Endothelial cell of umbilical vein (primary cell): ENCODE measurements around the gene CPA1. TPM values are rescaled to one million over a fixed set of nuclear protein-coding genes. Genes with fewer than 3 reads are reported as not detected.
A peak's percentile ranks its signal among the peaks of the same experiment; 100 is the strongest.

Experiments used
- BruUV-seq: library from RNA; stranded (reverse); fragments of 400-500 nt; replicated peaks from 2 replicates; lab custom pipeline; 2021; lab: Mats Ljungman, UMichigan
- CTCF ChIA-PET: fragments of 300-600, 350-600 bp; sonication (Branson Sonifier 250); formaldehyde crosslinking; loops from one replicate; lab custom pipeline; 2021; ENCODE audit warnings: antibody characterized with exemption, inconsistent platforms; lab: Charles Lee
- POLR2A ChIA-PET: fragments of 300-600, 350-600 bp; sonication (Branson Sonifier 250); formaldehyde crosslinking; loops from one replicate; lab custom pipeline; 2021; ENCODE audit warnings: antibody characterized with exemption, inconsistent platforms; lab: Charles Lee
- DNase-seq: peaks from one replicate; pipeline ENCODE4 v3.0.0-alpha.2; 2011; ENCODE audit warnings: low read depth, low spot score
- FAIRE-seq: peaks from 2 replicates; lab custom pipeline; 2011; peaks lifted over from hg19 to GRCh38; lab: Jason Lieb, UNC
- H2AFZ ChIP-seq: 2 replicates; pipeline ENCODE4 v1.6.0; 2012; ENCODE audit warnings: low read depth, low read length, control low read depth, inconsistent platforms
- H3K27ac ChIP-seq: 2 replicates; pipeline ENCODE4 v1.5.1; 2011; ENCODE audit warnings: low read depth, mild to moderate bottlenecking, control low read depth, low read length, moderate library complexity; ENCODE audit not compliant: insufficient read depth
- H3K27me3 ChIP-seq, 2 experiments: 2 replicates each; pipeline versions ENCODE4 v1.6.0 to v1.6.1; 2011; ENCODE audit warnings: low read length in 2 of 2, mixed read lengths in 1 of 2; ENCODE audit not compliant: control insufficient read depth in 2 of 2, insufficient read depth in 2 of 2
- H3K36me3 ChIP-seq, 2 experiments: 2 replicates in 1 of 2; 3 replicates in 1 of 2; pipeline ENCODE4 v1.5.1; 2011; ENCODE audit warnings: low read length in 2 of 2, mild to moderate bottlenecking in 1 of 2, moderate library complexity in 1 of 2; ENCODE audit not compliant: control insufficient read depth in 2 of 2, insufficient read depth in 2 of 2; ENCODE audit errors: extremely low read depth in 1 of 2
- H3K4me1 ChIP-seq: 3 replicates; pipeline ENCODE4 v1.5.1; 2011; ENCODE audit warnings: mild to moderate bottlenecking, low read length; ENCODE audit not compliant: control insufficient read depth, insufficient read depth; ENCODE audit errors: extremely low read depth
- H3K4me2 ChIP-seq: 2 replicates; pipeline ENCODE4 v1.6.1; 2011; ENCODE audit warnings: low read length, control low read depth, mixed read lengths; ENCODE audit not compliant: insufficient read depth
- H3K4me3 ChIP-seq, 3 experiments: fragments of 200-600 bp in 1 of 3; sonication (generic), shearing (Covaris generic) in 1 of 3; replicated peaks in 1 of 3; 2 replicates each; pipeline ENCODE4 v1.5.1; 2011 to 2016; ENCODE audit warnings: control low read depth in 3 of 3, low read length in 3 of 3, mild to moderate bottlenecking in 2 of 3, inconsistent platforms in 1 of 3, low read depth in 1 of 3, moderate library complexity in 1 of 3; ENCODE audit not compliant: insufficient read depth in 1 of 3
- H3K79me2 ChIP-seq: 2 replicates; pipeline ENCODE4 v1.6.0; 2012; ENCODE audit warnings: low read length, inconsistent platforms; ENCODE audit not compliant: control insufficient read depth, insufficient read depth
- H3K9ac ChIP-seq: replicated peaks from 2 replicates; pipeline ENCODE3; 2011; ENCODE audit warnings: low read length, control low read depth; ENCODE audit not compliant: insufficient read depth; ENCODE audit errors: extremely low read depth
- H3K9me1 ChIP-seq: replicated peaks from 3 replicates; pipeline ENCODE4 v1.6.0; 2011; ENCODE audit warnings: mild to moderate bottlenecking, low read length; ENCODE audit not compliant: control insufficient read depth, insufficient read depth; ENCODE audit errors: extremely low read depth
- H3K9me3 ChIP-seq: replicated peaks from 2 replicates; pipeline ENCODE4 v1.5.1; 2012; ENCODE audit warnings: low read length, inconsistent platforms; ENCODE audit not compliant: control insufficient read depth, insufficient read depth
- H4K20me1 ChIP-seq: replicated peaks from 2 replicates; pipeline ENCODE3; 2011; ENCODE audit warnings: mild to moderate bottlenecking, low read length; ENCODE audit not compliant: control insufficient read depth, insufficient read depth; ENCODE audit errors: extremely low read depth
- CTCF ChIP-seq, 2 donors: IDR thresholded peaks; 1 replicate in 1 of 2; 2 replicates in 1 of 2; pipeline ENCODE4 v1.5.1; 2011; ENCODE audit warnings: low read length in 2 of 2, mild to moderate bottlenecking in 2 of 2, moderate library complexity in 2 of 2, control low read depth in 1 of 2, inconsistent platforms in 1 of 2, low read depth in 1 of 2; ENCODE audit not compliant: insufficient read depth in 1 of 2; ENCODE audit errors: extremely low read depth in 1 of 2
- EZH2 ChIP-seq: IDR thresholded peaks from 2 replicates; pipeline ENCODE4 v1.6.1; 2012; ENCODE audit warnings: borderline replicate concordance, low read depth, mild to moderate bottlenecking, moderate library complexity, low read length, inconsistent platforms; ENCODE audit not compliant: severe bottlenecking
- FOS ChIP-seq: IDR thresholded peaks from 2 replicates; pipeline ENCODE4 v1.6.1; 2011; ENCODE audit warnings: mild to moderate bottlenecking, low read length, moderate library complexity, borderline replicate concordance; ENCODE audit not compliant: insufficient read depth
- GATA2 ChIP-seq: IDR thresholded peaks from 2 replicates; pipeline ENCODE4 v1.7.0; 2011; ENCODE audit warnings: low read depth, mild to moderate bottlenecking, moderate library complexity, mixed read lengths, low read length; ENCODE audit not compliant: insufficient read length, insufficient read depth
- JUN ChIP-seq: IDR thresholded peaks from 2 replicates; pipeline ENCODE4 v1.6.1; 2011; ENCODE audit warnings: borderline replicate concordance, low read depth; ENCODE audit not compliant: insufficient read length, insufficient read depth
- MAX ChIP-seq: IDR thresholded peaks from 2 replicates; pipeline ENCODE4 v1.6.1; 2011; ENCODE audit not compliant: insufficient read depth, insufficient read length
- MYC ChIP-seq: IDR thresholded peaks from one replicate; pipeline ENCODE4 v1.6.1; 2011; ENCODE audit warnings: mild to moderate bottlenecking, low read depth, low read length
- POLR2A ChIP-seq: IDR thresholded peaks from 2 replicates; pipeline ENCODE4 v1.6.1; 2012; ENCODE audit warnings: low read depth, mild to moderate bottlenecking, control low read depth, low read length
- POLR2AphosphoS5 ChIP-seq: IDR thresholded peaks from 2 replicates; pipeline ENCODE4 v1.6.1; 2012; ENCODE audit warnings: low read depth, mild to moderate bottlenecking, control low read depth, low read length, moderate library complexity; ENCODE audit not compliant: insufficient read depth
- dilution Hi-C: fragments of 300-500 bp; cut with MboI; formaldehyde crosslinking; loops from one replicate; pipeline ENCODE4 v1.15.0; 2019; ENCODE audit warnings: low sequenced_read_pairs; ENCODE audit not compliant: extremely low pct_ligation_motif_present
- intact Hi-C: fragments of 100-400 bp; cut with micrococcal nuclease; formaldehyde crosslinking; loops from one replicate; pipeline ENCODE4 v1.10.0; 2022
- polyA plus RNA-seq, 4 experiments: library from polyadenylated mRNA; depleted of rRNA in 3 of 4; stranded (reverse) in 3 of 4; unstranded in 1 of 4; fragments of >200 nt; gene quantifications; 2 replicates each; pipeline versions ENCODE4 v1.2.1 to v1.2.3, GENCODE V29; 2011 to 2012; ENCODE audit warnings: missing spikeins in 1 of 4
- total RNA-seq: library from RNA; stranded (reverse); gene quantifications from 2 replicates; pipeline ENCODE4 v1.2.3, GENCODE V29; 2021

The CPA1 gene
- total and polyA plus RNA-seq, 2 donors (not counting 3 experiments of a cell fraction or from before 2014, with no cell fraction given) = not detected

- FAIRE-seq (no peak), DNase-seq (no peak)
- POLR2A ChIA-PET = no interaction called here
- H3K4me3 ChIP-seq = no peak overlapping the region
- H4K20me1 ChIP-seq = no peaks in the 10 kb centered on the region
- intact Hi-C loops = no loop called here
- H3K27me3 ChIP-seq = no peaks in the 10 kb centered on the region
- dilution Hi-C loops = no loop called here
- no peaks in the 10 kb centered on the region for H3K9me1 ChIP-seq
- H3K36me3 ChIP-seq = peaks cover 2 to 5% of the 10 kb centered on the region in 2 experiments
- no peak overlapping the region for H3K27ac ChIP-seq
- no peak overlapping the region for H2AFZ ChIP-seq
- H3K4me2 ChIP-seq = no peak overlapping the region
- CTCF ChIA-PET = no interaction called here
- H3K9me3 ChIP-seq = no peaks in the 10 kb centered on the region
- H3K4me1 ChIP-seq = peaks cover under 1% of the 10 kb centered on the region
- TF ChIP-seq POLR2AphosphoS5 (no peak), FOS (no peak), GATA2 (no peak), JUN (no peak), MAX (no peak)
- no peaks in the 10 kb centered on the region for H3K79me2 ChIP-seq
- no peak overlapping the region for H3K9ac ChIP-seq
- BruUV-seq = no TSS peak
Measured at GRCh38 chr7:130405003-130405402, 24.7 kb downstream of the CPA1 start.

GRCh38 chr7:130409067-130409711 is 28.9 kb downstream of the CPA1 start:
- ChIA-PET POLR2A (no interaction called here), CTCF (no interaction called here)
- no peak overlapping the region for H3K4me3 ChIP-seq
- H3K4me1 ChIP-seq = no peaks in the 10 kb centered on the region
- no peak for FAIRE-seq
- intact Hi-C loops (no loop called here), dilution Hi-C loops (no loop called here)
- H3K36me3 ChIP-seq = peaks cover 0 to 2% of the 10 kb centered on the region in 2 experiments
- H2AFZ ChIP-seq = no peak overlapping the region
- no peaks in the 10 kb centered on the region for H3K9me1 ChIP-seq
- no TSS peak for BruUV-seq
- H3K27me3 ChIP-seq = no peaks in the 10 kb centered on the region
- DNase-seq = peak; percentile 29
- no peak overlapping the region for H3K27ac ChIP-seq
- H3K9me3 ChIP-seq = no peaks in the 10 kb centered on the region
- no peak overlapping the region for H3K9ac ChIP-seq
- no peaks in the 10 kb centered on the region for H3K79me2 ChIP-seq
- H3K4me2 ChIP-seq = no peak overlapping the region
- H4K20me1 ChIP-seq = no peaks in the 10 kb centered on the region
- no peak for TF ChIP-seq POLR2AphosphoS5
- no peak for TF ChIP-seq MAX
- TF ChIP-seq JUN = no peak
- TF ChIP-seq FOS = no peak
- TF ChIP-seq CTCF (IDR thresholded peaks at IDR 0.05; ENCODE audit: extremely low read depth in 1 of 2, insufficient read depth in 1 of 2, low read depth in 1 of 2, low read length in 2 of 2) = no peak
- TF ChIP-seq GATA2 = no peak
- TF ChIP-seq POLR2A = no peak
- TF ChIP-seq EZH2 = no peak
- no peak for TF ChIP-seq MYC
